GDM1 (cell line): Measurements from ENCODE around the gene KCNK15.

ENCODE experiments used
- DNase-seq: peaks from one replicate; lab custom pipeline; 2025; lab: John Stamatoyannopoulos, UW

Gene KCNK15

GRCh38 chr20:44790638-44791393, 45.2 kb downstream of the KCNK15 start:
- no peak for DNase-seq

- peak; percentile 6 for DNase-seq
Measured at GRCh38 chr20:44792796-44793195, 47.1 kb downstream of the KCNK15 start.

- no peak for DNase-seq
Measured at GRCh38 chr20:44795836-44796235, 50.2 kb downstream of the KCNK15 start.

GRCh38 chr20:44796311-44796710, 50.6 kb downstream of the KCNK15 start:
- DNase-seq: no peak

GRCh38 chr20:44796758-44797457, 51.2 kb downstream of the KCNK15 start:
- DNase-seq: no peak

- DNase-seq: no peak
Measured at GRCh38 chr20:44799691-44800090, 54.0 kb downstream of the KCNK15 start.

- DNase-seq: no peak
Measured at GRCh38 chr20:44800391-44801046, 54.9 kb downstream of the KCNK15 start.
